Fibroblast of pulmonary artery (primary cell): Measurements from ENCODE around the gene NCOR2.
A peak's percentile ranks its signal among the peaks of the same experiment; 100 is the strongest.

Experiments used
- DNase-seq: peaks from one replicate; pipeline ENCODE4 v3.0.0-alpha.2; 2010; ENCODE audit warnings: low read depth
- H3K4me3 ChIP-seq: replicated peaks from 2 replicates; pipeline ENCODE4 v1.5.1; 2011; ENCODE audit warnings: low read depth, mild to moderate bottlenecking, control low read depth, low read length, moderate library complexity
- CTCF ChIP-seq: IDR thresholded peaks from 2 replicates; pipeline ENCODE4 v1.5.1; 2011; ENCODE audit warnings: mild to moderate bottlenecking, control low read depth, low read length, inconsistent platforms; ENCODE audit errors: missing control alignments

The NCOR2 gene

GRCh38 chr12:124547626-124548025 lies 19.8 kb downstream of the NCOR2 start:
- DNase-seq: no peak
- TF ChIP-seq CTCF: no peak

GRCh38 chr12:124545508-124546418 lies 21.6 kb downstream of the NCOR2 start:
- DNase-seq: no peak
- no peak for TF ChIP-seq CTCF
- no peak overlapping the region for H3K4me3 ChIP-seq

More at GRCh38 chr12:124547626-124548025, 19.8 kb downstream of the NCOR2 start:
- H3K4me3 ChIP-seq: no peak overlapping the region

GRCh38 chr12:124544983-124545382 lies 22.4 kb downstream of the NCOR2 start:
- DNase-seq: no peak
- TF ChIP-seq CTCF: no peak
- H3K4me3 ChIP-seq: no peak overlapping the region

GRCh38 chr12:124544311-124544970 lies 23.0 kb downstream of the NCOR2 start:
- TF ChIP-seq CTCF: no peak
- DNase-seq: no peak
- H3K4me3 ChIP-seq: no peak overlapping the region

- no peak overlapping the region for H3K4me3 ChIP-seq
- no peak for TF ChIP-seq CTCF
- no peak for DNase-seq
Measured at GRCh38 chr12:124543590-124544310, 23.7 kb downstream of the NCOR2 start.

- no peak for TF ChIP-seq CTCF
- DNase-seq: peak; percentile 48
- no peak overlapping the region for H3K4me3 ChIP-seq
Measured at GRCh38 chr12:124543052-124543589, 24.3 kb downstream of the NCOR2 start.
